Measurements from ENCODE around the gene XPO1.

DNA sequence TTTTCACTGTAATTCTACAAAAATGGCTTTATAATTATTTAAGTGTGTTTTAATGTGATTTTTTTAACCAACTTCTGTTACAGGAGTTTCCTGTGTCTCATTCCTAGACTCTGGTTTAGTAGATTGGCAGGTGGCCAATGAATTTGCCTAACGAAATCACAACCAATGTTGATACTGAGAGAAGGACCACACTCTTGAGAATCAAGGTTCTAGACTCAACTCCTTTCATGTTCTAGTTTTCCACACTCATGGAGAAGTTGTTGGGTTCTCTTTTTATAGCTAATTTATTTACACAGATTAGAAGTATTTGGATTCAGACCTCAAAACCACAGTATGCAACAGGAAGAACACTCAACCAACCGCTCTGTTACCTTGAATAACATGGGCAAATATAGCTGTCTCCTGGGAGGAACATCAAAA, 44.6 kb downstream of the XPO1 start:
- TF ChIP-seq, protein P1, sequence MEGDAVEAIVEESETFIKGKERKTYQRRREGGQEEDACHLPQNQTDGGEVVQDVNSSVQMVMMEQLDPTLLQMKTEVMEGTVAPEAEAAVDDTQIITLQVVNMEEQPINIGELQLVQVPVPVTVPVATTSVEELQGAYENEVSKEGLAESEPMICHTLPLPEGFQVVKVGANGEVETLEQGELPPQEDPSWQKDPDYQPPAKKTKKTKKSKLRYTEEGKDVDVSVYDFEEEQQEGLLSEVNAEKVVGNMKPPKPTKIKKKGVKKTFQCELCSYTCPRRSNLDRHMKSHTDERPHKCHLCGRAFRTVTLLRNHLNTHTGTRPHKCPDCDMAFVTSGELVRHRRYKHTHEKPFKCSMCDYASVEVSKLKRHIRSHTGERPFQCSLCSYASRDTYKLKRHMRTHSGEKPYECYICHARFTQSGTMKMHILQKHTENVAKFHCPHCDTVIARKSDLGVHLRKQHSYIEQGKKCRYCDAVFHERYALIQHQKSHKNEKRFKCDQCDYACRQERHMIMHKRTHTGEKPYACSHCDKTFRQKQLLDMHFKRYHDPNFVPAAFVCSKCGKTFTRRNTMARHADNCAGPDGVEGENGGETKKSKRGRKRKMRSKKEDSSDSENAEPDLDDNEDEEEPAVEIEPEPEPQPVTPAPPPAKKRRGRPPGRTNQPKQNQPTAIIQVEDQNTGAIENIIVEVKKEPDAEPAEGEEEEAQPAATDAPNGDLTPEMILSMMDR (IDR thresholded peaks at IDR 0.05), result no peak
- no peak for TF ChIP-seq POLR2A (IDR thresholded peaks at IDR 0.05)
